Uterus (tissue), 2 donors: ENCODE measurements around the gene TMCO6.

Experiments used
- CTCF ChIP-seq, 4 experiments: fragments of 200-600 bp in 2 of 4; fragments of 450-650 bp in 2 of 4; sonication (generic) in 2 of 4; IDR thresholded peaks; one replicate each; pipeline ENCODE4 v1.5.1; 2016 to 2019; ENCODE audit warnings: antibody characterized with exemption in 4 of 4, mild to moderate bottlenecking in 2 of 4, moderate library complexity in 1 of 4
- POLR2A ChIP-seq, 2 donors: fragments of 450-650 bp; IDR thresholded peaks; one replicate each; pipeline ENCODE4 v1.6.1; 2016; ENCODE audit warnings: antibody characterized with exemption in 2 of 2, mild to moderate bottlenecking in 1 of 2, moderate library complexity in 1 of 2

- TF ChIP-seq CTCF (IDR thresholded peaks at IDR 0.05) (no peak), POLR2A (IDR thresholded peaks at IDR 0.05) (no peak)
Observed at GRCh38 chr5:140594169-140594568, 45.1 kb upstream of the TMCO6 start.
